ENCODE results near the gene RAC3.

The RAC3 gene

GRCh38 chr17:82031303-82031884 is at the start of gene RAC3:
TSS of gene RAC3 (plus strand) at chr17:82031678. CDS start at chr17:82031762, 84 bp downstream.
- TF ChIP-seq POLR2A (IDR thresholded peaks at IDR 0.05; ENCODE audit: low read depth, low read length): no peak
- DNase-seq (ENCODE audit: insufficient read length, low spot score) (peak; percentile 65), FAIRE-seq (no peak)

GRCh38 chr17:81983011-81983638 is 48.4 kb upstream of the RAC3 start:
- no peak for DNase-seq (ENCODE audit: insufficient read length, low spot score)
- no peak for FAIRE-seq
- no peak for TF ChIP-seq POLR2A (IDR thresholded peaks at IDR 0.05; ENCODE audit: low read depth, low read length)

- FAIRE-seq (no peak), DNase-seq (ENCODE audit: insufficient read length, low spot score) (no peak)
- TF ChIP-seq POLR2A (IDR thresholded peaks at IDR 0.05; ENCODE audit: low read depth, low read length): no peak
These were observed 47.7 kb upstream of the RAC3 start for GRCh38 chr17:81983639-81984373.

GRCh38 chr17:81984773-81985410 is 46.6 kb upstream of the RAC3 start:
- TF ChIP-seq POLR2A (IDR thresholded peaks at IDR 0.05; ENCODE audit: low read depth, low read length): no peak
- DNase-seq (ENCODE audit: insufficient read length, low spot score): no peak
- no peak for FAIRE-seq

GRCh38 chr17:81986606-81987005 is 44.9 kb upstream of the RAC3 start:
- TF ChIP-seq POLR2A (IDR thresholded peaks at IDR 0.05; ENCODE audit: low read depth, low read length): no peak
- FAIRE-seq (no peak), DNase-seq (ENCODE audit: insufficient read length, low spot score) (no peak)

- DNase-seq (ENCODE audit: insufficient read length, low spot score) (no peak), FAIRE-seq (no peak)
- no peak for TF ChIP-seq POLR2A (IDR thresholded peaks at IDR 0.05; ENCODE audit: low read depth, low read length)
These were observed 44.2 kb upstream of the RAC3 start for GRCh38 chr17:81987161-81987770.

GRCh38 chr17:81990836-81991683 is 40.4 kb upstream of the RAC3 start:
- no peak for FAIRE-seq
- TF ChIP-seq POLR2A (IDR thresholded peaks at IDR 0.05; ENCODE audit: low read depth, low read length): no peak

GRCh38 chr17:81991684-81992305 is 39.7 kb upstream of the RAC3 start:
- DNase-seq (ENCODE audit: insufficient read length, low spot score) (peak; percentile 95), FAIRE-seq (no peak)
- no peak for TF ChIP-seq POLR2A (IDR thresholded peaks at IDR 0.05; ENCODE audit: low read depth, low read length)

More at GRCh38 chr17:81990836-81991683, 40.4 kb upstream of the RAC3 start:
- no peak for DNase-seq (ENCODE audit: insufficient read length, low spot score)

GRCh38 chr17:81992306-81993102 is 39.0 kb upstream of the RAC3 start:
- DNase-seq (ENCODE audit: insufficient read length, low spot score): no peak
- TF ChIP-seq POLR2A (IDR thresholded peaks at IDR 0.05; ENCODE audit: low read depth, low read length): no peak
- no peak for FAIRE-seq

GRCh38 chr17:81993729-81994592 is 37.5 kb upstream of the RAC3 start:
- DNase-seq (ENCODE audit: insufficient read length, low spot score) (no peak), FAIRE-seq (no peak)
- TF ChIP-seq POLR2A (IDR thresholded peaks at IDR 0.05; ENCODE audit: low read depth, low read length): no peak
